ENCODE measurements around the gene RBBP5. TPM values are rescaled to one million over a fixed set of nuclear protein-coding genes. Genes with fewer than 3 reads are reported as not detected.

Gene RBBP5
- total RNA-seq, 4 donors from 2014 or later = 11.8 to 18.1 (median 15.9) TPM

- ATAC-seq = no peak
- peaks cover 4 to 98% of the 10 kb centered on the region in 2 donors for H3K36me3 ChIP-seq
- WGBS, 2 donors (ENCODE audit: low coverage in 1 of 2) = 77 to 80% methylated on average over 3 of the region's 3 CpGs
Observed at GRCh38 chr1:205088341-205088740, 33.4 kb downstream of the RBBP5 start.

GRCh38 chr1:205084360-205084759 is 37.4 kb downstream of the RBBP5 start, which contains the start of gene TMEM81:
Gene TMEM81 (minus strand): TSS chr1:205084460. CDS start chr1:205084320, 140 bp downstream.
- Histone ChIP-seq H3K27ac (no peak within 1 kb of the TSS), H3K4me1 (no peaks in the 10 kb centered on the region), H3K9me3 (no peaks in the 10 kb centered on the region), H3K4me3 (no peak within 1 kb of the TSS), H3K36me3 (peaks cover 4 to 75% of the 10 kb centered on the region in 2 donors), H3K27me3 (no peaks in the 10 kb centered on the region)
- ATAC-seq = no peak
- TF ChIP-seq CTCF (IDR thresholded peaks at IDR 0.05) = no peak
- no peak for TF ChIP-seq POLR2AphosphoS5 (IDR thresholded peaks at IDR 0.05)
- TF ChIP-seq POLR2A (IDR thresholded peaks at IDR 0.05) = no peak
- no peak for TF ChIP-seq EP300 (IDR thresholded peaks at IDR 0.05)
- 92 to 94% methylated on average over 2 of the region's 2 CpGs for WGBS, 2 donors (ENCODE audit: low coverage in 1 of 2)

More at GRCh38 chr1:205088341-205088740, 33.4 kb downstream of the RBBP5 start:
- no peak overlapping the region for H3K27ac ChIP-seq
- H3K9me3 ChIP-seq = no peaks in the 10 kb centered on the region
- no peaks in the 10 kb centered on the region for H3K4me1 ChIP-seq
- H3K27me3 ChIP-seq = no peaks in the 10 kb centered on the region
- TF ChIP-seq CTCF (IDR thresholded peaks at IDR 0.05) = no peak
- TF ChIP-seq EP300 (IDR thresholded peaks at IDR 0.05) = no peak
- no peak overlapping the region for H3K4me3 ChIP-seq

- H3K36me3 ChIP-seq = peaks cover 0 to 56% of the 10 kb centered on the region in 2 donors
Observed at GRCh38 chr1:205082431-205082830, 39.3 kb downstream of the RBBP5 start.

GRCh38 chr1:205077934-205078311 is 43.9 kb downstream of the RBBP5 start:
- peaks cover 0 to 11% of the 10 kb centered on the region in 2 donors for H3K36me3 ChIP-seq
- H3K9me3 ChIP-seq = no peaks in the 10 kb centered on the region
- H3K4me1 ChIP-seq = no peaks in the 10 kb centered on the region
- ATAC-seq = no peak
- no peak overlapping the region for H3K27ac ChIP-seq
- no peaks in the 10 kb centered on the region for H3K27me3 ChIP-seq
- WGBS, 2 donors (ENCODE audit: low coverage in 1 of 2) = 89 to 100% methylated on average over 1 of the region's 1 CpG
- TF ChIP-seq CTCF (IDR thresholded peaks at IDR 0.05) (no peak), POLR2A (IDR thresholded peaks at IDR 0.05) (no peak), POLR2AphosphoS5 (IDR thresholded peaks at IDR 0.05) (no peak), EP300 (IDR thresholded peaks at IDR 0.05) (no peak)
- H3K4me3 ChIP-seq = no peak overlapping the region

More at GRCh38 chr1:205082431-205082830, 39.3 kb downstream of the RBBP5 start:
- ATAC-seq = no peak
- no peaks in the 10 kb centered on the region for H3K9me3 ChIP-seq
- no peak overlapping the region for H3K27ac ChIP-seq
- WGBS, 2 donors (ENCODE audit: low coverage in 1 of 2) = 88% methylated on average over 4 of the region's 4 CpGs; no CpG with 5 or more reads in 1 of the 2 donors
- H3K4me3 ChIP-seq = no peak overlapping the region
- H3K27me3 ChIP-seq = no peaks in the 10 kb centered on the region
- TF ChIP-seq POLR2A (IDR thresholded peaks at IDR 0.05) = no peak
- no peak for TF ChIP-seq POLR2AphosphoS5 (IDR thresholded peaks at IDR 0.05)
- no peak for TF ChIP-seq EP300 (IDR thresholded peaks at IDR 0.05)
- no peak for TF ChIP-seq CTCF (IDR thresholded peaks at IDR 0.05)
- no peaks in the 10 kb centered on the region for H3K4me1 ChIP-seq

GRCh38 chr1:205077158-205077933 is 44.4 kb downstream of the RBBP5 start:
- WGBS, 2 donors (ENCODE audit: low coverage in 1 of 2) = 98% methylated on average over 5 of the region's 7 CpGs; no CpG with 5 or more reads in 1 of the 2 donors
- H3K27me3 ChIP-seq = no peaks in the 10 kb centered on the region
- peaks cover 0 to 5% of the 10 kb centered on the region in 2 donors for H3K36me3 ChIP-seq
- H3K4me1 ChIP-seq = no peaks in the 10 kb centered on the region
- TF ChIP-seq POLR2AphosphoS5 (IDR thresholded peaks at IDR 0.05) = no peak
- no peak for TF ChIP-seq CTCF (IDR thresholded peaks at IDR 0.05)
- no peak overlapping the region for H3K27ac ChIP-seq
- H3K9me3 ChIP-seq = no peaks in the 10 kb centered on the region
- ATAC-seq = no peak
- H3K4me3 ChIP-seq = no peak overlapping the region
